Keratinocyte (primary cell): ENCODE measurements around the gene PCGF3. TPM values are rescaled to one million over a fixed set of nuclear protein-coding genes. Genes with fewer than 3 reads are reported as not detected.

Experiments used
- DNase-seq: peaks from one replicate; pipeline ENCODE4 v3.0.0-alpha.2; 2011; ENCODE audit warnings: low read depth, missing footprints, low spot score
- FAIRE-seq: peaks from 2 replicates; lab custom pipeline; 2011; peaks lifted over from hg19 to GRCh38; lab: Jason Lieb, UNC
- H2AFZ ChIP-seq: 2 replicates; pipeline ENCODE4 v1.6.0; 2012; ENCODE audit warnings: low read length, control low read depth, inconsistent platforms; ENCODE audit not compliant: control insufficient read depth
- H3K27ac ChIP-seq: 2 replicates; pipeline ENCODE4 v1.5.1; 2011; ENCODE audit warnings: low read length; ENCODE audit not compliant: control insufficient read depth, insufficient read depth
- H3K27me3 ChIP-seq: 3 replicates; pipeline ENCODE4 v1.6.0; 2011; ENCODE audit warnings: low read length; ENCODE audit not compliant: control insufficient read depth, insufficient read depth; ENCODE audit errors: extremely low read depth
- H3K36me3 ChIP-seq, 2 experiments: 2 replicates in 1 of 2; 3 replicates in 1 of 2; pipeline ENCODE4 v1.5.1; 2011; ENCODE audit warnings: low read length in 2 of 2, mild to moderate bottlenecking in 1 of 2; ENCODE audit not compliant: control insufficient read depth in 2 of 2, insufficient read depth in 2 of 2; ENCODE audit errors: extremely low read depth in 1 of 2
- H3K4me1 ChIP-seq: 3 replicates; pipeline ENCODE4 v1.5.1; 2011; ENCODE audit warnings: low read length; ENCODE audit not compliant: control insufficient read depth, insufficient read depth; ENCODE audit errors: extremely low read depth
- H3K4me2 ChIP-seq: 3 replicates; pipeline ENCODE4 v1.6.0; 2011; ENCODE audit warnings: low read depth, low read length; ENCODE audit not compliant: control insufficient read depth, insufficient read depth; ENCODE audit errors: extremely low read depth
- H3K4me3 ChIP-seq, 3 experiments: fragments of 200-600 bp in 1 of 3; sonication (generic) in 1 of 3; 2 replicates in 2 of 3; 3 replicates in 1 of 3; pipeline ENCODE4 v1.5.1; 2011 to 2016; ENCODE audit warnings: low read length in 3 of 3, mild to moderate bottlenecking in 3 of 3, control low read depth in 2 of 3, inconsistent platforms in 1 of 3, low read depth in 1 of 3, mixed read lengths in 1 of 3, mixed run types in 1 of 3, moderate library complexity in 1 of 3; ENCODE audit not compliant: control insufficient read depth in 2 of 3, insufficient read depth in 2 of 3; ENCODE audit errors: extremely low read depth in 1 of 3
- H3K79me2 ChIP-seq: 2 replicates; pipeline ENCODE4 v1.6.0; 2012; ENCODE audit warnings: low read length; ENCODE audit not compliant: control insufficient read depth, insufficient read depth
- H3K9ac ChIP-seq: 3 replicates; pipeline ENCODE4 v1.6.0; 2011; ENCODE audit warnings: low read length; ENCODE audit not compliant: control insufficient read depth, insufficient read depth; ENCODE audit errors: extremely low read depth
- H3K9me1 ChIP-seq: 3 replicates; pipeline ENCODE4 v1.6.0; 2011; ENCODE audit warnings: low read length; ENCODE audit not compliant: control insufficient read depth, insufficient read depth; ENCODE audit errors: extremely low read depth
- H3K9me3 ChIP-seq: 2 replicates; pipeline ENCODE4 v1.5.1; 2012; ENCODE audit warnings: low read depth, low read length; ENCODE audit not compliant: control insufficient read depth
- H4K20me1 ChIP-seq: 3 replicates; pipeline ENCODE4 v1.6.0; 2011; ENCODE audit warnings: low read length; ENCODE audit not compliant: control insufficient read depth, insufficient read depth; ENCODE audit errors: extremely low read depth
- EZH2 ChIP-seq: IDR thresholded peaks from one replicate; pipeline ENCODE4 v1.6.1; 2012; ENCODE audit warnings: inconsistent platforms, mild to moderate bottlenecking, low read length, moderate library complexity
- dilution Hi-C: fragments of 300-500 bp; cut with MboI; formaldehyde crosslinking; loops from one replicate; pipeline ENCODE4 v1.7.0; 2020; ENCODE audit warnings: low sequenced_read_pairs; ENCODE audit not compliant: extremely low pct_ligation_motif_present
- polyA plus RNA-seq, 5 experiments: library from polyadenylated mRNA; depleted of rRNA in 3 of 5; stranded (reverse) in 3 of 5; stranded (forward) in 1 of 5; unstranded in 1 of 5; fragments of >200 nt; gene quantifications; 1 replicate in 1 of 5; 2 replicates in 3 of 5; 3 replicates in 1 of 5; pipeline versions ENCODE4 v1.2.1 to v1.2.3, GENCODE V29; 2011 to 2012; ENCODE audit warnings: missing spikeins in 2 of 5, low read depth in 1 of 5, low replicate concordance in 1 of 5
- TF ChIP-seq, protein P1 (sequence below), 3 experiments: IDR thresholded peaks in 1 of 3; conservative IDR thresholded peaks in 1 of 3; optimal IDR thresholded peaks in 1 of 3; 2 replicates in 2 of 3; 3 replicates in 1 of 3; pipeline versions ENCODE3 to v1.5.1; 2011; ENCODE audit warnings: low read length in 3 of 3, mild to moderate bottlenecking in 3 of 3, moderate library complexity in 2 of 3, control low read depth in 1 of 3, inconsistent platforms in 1 of 3; ENCODE audit not compliant: insufficient read depth in 2 of 3; ENCODE audit errors: extremely low read depth in 1 of 3

Gene PCGF3
- polyA plus RNA-seq, 1 donor (not counting 4 experiments of a cell fraction or from before 2014, with no cell fraction given) = 40.1 TPM

DNA sequence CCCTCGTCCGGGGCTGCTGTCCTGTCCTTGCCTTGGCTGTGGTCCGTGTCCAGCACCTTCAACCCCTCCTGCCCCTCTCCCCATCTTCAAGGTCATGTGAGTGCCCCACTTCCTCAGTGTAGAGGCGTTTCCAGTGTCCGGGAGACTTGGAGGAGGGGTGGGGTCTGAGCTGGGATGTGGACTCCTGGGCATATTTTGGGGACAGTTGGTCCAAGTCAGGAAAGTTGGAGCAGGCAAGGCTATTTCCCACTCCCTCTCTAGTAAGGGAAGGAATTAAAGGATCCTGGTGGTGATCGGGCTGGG is 3.0 kb downstream of the PCGF3 start:
- H3K9me1 ChIP-seq = peaks cover 4% of the 10 kb centered on the region
- H4K20me1 ChIP-seq = peaks cover 4% of the 10 kb centered on the region
- H3K79me2 ChIP-seq = peaks cover 62% of the 10 kb centered on the region
- peaks cover 14% of the 10 kb centered on the region for H3K4me1 ChIP-seq
- no peaks in the 10 kb centered on the region for H3K27me3 ChIP-seq
- DNase-seq (no peak), FAIRE-seq (no peak)
- dilution Hi-C loops = no loop called here
- H3K9me3 ChIP-seq = no peaks in the 10 kb centered on the region
- no peak overlapping the region for H3K4me2 ChIP-seq
- no peak overlapping the region for H3K9ac ChIP-seq
- peaks cover 5 to 6% of the 10 kb centered on the region in 2 experiments for H3K36me3 ChIP-seq
- no peak overlapping the region for H3K4me3 ChIP-seq
- H2AFZ ChIP-seq = no peak overlapping the region
- H3K27ac ChIP-seq = no peak overlapping the region
- TF ChIP-seq, protein P1, sequence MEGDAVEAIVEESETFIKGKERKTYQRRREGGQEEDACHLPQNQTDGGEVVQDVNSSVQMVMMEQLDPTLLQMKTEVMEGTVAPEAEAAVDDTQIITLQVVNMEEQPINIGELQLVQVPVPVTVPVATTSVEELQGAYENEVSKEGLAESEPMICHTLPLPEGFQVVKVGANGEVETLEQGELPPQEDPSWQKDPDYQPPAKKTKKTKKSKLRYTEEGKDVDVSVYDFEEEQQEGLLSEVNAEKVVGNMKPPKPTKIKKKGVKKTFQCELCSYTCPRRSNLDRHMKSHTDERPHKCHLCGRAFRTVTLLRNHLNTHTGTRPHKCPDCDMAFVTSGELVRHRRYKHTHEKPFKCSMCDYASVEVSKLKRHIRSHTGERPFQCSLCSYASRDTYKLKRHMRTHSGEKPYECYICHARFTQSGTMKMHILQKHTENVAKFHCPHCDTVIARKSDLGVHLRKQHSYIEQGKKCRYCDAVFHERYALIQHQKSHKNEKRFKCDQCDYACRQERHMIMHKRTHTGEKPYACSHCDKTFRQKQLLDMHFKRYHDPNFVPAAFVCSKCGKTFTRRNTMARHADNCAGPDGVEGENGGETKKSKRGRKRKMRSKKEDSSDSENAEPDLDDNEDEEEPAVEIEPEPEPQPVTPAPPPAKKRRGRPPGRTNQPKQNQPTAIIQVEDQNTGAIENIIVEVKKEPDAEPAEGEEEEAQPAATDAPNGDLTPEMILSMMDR (optimal IDR thresholded peaks at IDR 0.05 in 1 of 3, IDR thresholded peaks at IDR 0.05 in 1 of 3, conservative IDR thresholded peaks at IDR 0.05 in 1 of 3; ENCODE audit: extremely low read depth in 1 of 3, insufficient read depth in 2 of 3, low read length in 3 of 3) = no peak
- no peak for TF ChIP-seq EZH2

DNA sequence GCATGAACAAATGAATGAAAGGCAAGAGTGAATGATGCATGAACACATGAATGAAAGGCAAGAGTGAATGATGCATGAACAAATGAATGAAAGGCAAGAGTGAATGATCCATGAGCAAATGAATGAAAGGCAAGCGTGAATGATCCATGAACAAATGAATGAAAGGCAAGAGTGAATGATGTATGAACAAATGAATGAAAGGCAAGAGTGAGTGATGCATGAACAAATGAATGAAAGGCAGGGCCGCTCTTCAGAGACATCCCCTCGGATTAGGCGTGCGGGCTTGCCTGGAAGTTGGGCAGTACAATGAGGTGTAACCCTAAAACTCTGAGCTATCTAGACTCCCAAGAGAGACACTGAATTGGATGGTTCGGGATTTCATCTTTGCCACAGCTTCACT is 3.7 kb downstream of the PCGF3 start:
- Histone ChIP-seq H2AFZ (no peak overlapping the region), H3K4me3 (no peak overlapping the region), H3K79me2 (peaks cover 70% of the 10 kb centered on the region), H3K27ac (no peak overlapping the region), H3K9ac (no peak overlapping the region), H3K9me3 (no peaks in the 10 kb centered on the region), H3K9me1 (peaks cover 4% of the 10 kb centered on the region), H3K4me1 (peaks cover 14% of the 10 kb centered on the region), H3K4me2 (no peak overlapping the region), H3K36me3 (peaks cover 5 to 8% of the 10 kb centered on the region in 2 experiments), H4K20me1 (peaks cover 4% of the 10 kb centered on the region), H3K27me3 (no peaks in the 10 kb centered on the region)
- FAIRE-seq (no peak), DNase-seq (no peak)
- TF ChIP-seq, protein P1 (optimal IDR thresholded peaks at IDR 0.05 in 1 of 3, IDR thresholded peaks at IDR 0.05 in 1 of 3, conservative IDR thresholded peaks at IDR 0.05 in 1 of 3; ENCODE audit: extremely low read depth in 1 of 3, insufficient read depth in 2 of 3, low read length in 3 of 3) = no peak
- dilution Hi-C loops = no loop called here
